HFFc6 (cell line): ENCODE measurements around the gene FAM167B. TPM values are rescaled to one million over a fixed set of nuclear protein-coding genes. Genes with fewer than 3 reads are reported as not detected.
A peak's percentile ranks its signal among the peaks of the same experiment; 100 is the strongest.

Experiments
- DNase-seq: peaks from one replicate; pipeline ENCODE4 v3.0.0-alpha.2; 2018
- H3K27ac Mint-ChIP-seq: 2 replicates; pipeline ENCODE4 v1.8.0; 2020; ENCODE audit warnings: mild to moderate bottlenecking, mixed read lengths
- H3K27me3 Mint-ChIP-seq: 2 replicates; pipeline ENCODE4 v1.8.0; 2021; ENCODE audit warnings: mild to moderate bottlenecking, moderate library complexity, mixed read lengths; ENCODE audit not compliant: insufficient read depth
- H3K36me3 Mint-ChIP-seq: 2 replicates; pipeline ENCODE4 v1.8.0; 2021; ENCODE audit warnings: low read depth, mixed read lengths
- H3K4me1 Mint-ChIP-seq: 2 replicates; pipeline ENCODE4 v1.8.0; 2020; ENCODE audit warnings: low read depth, mixed read lengths
- H3K4me3 Mint-ChIP-seq: 2 replicates; pipeline ENCODE4 v1.8.0; 2020; ENCODE audit warnings: mild to moderate bottlenecking, moderate library complexity, mixed read lengths
- H3K9me3 Mint-ChIP-seq: 2 replicates; pipeline ENCODE4 v1.8.0; 2020; ENCODE audit warnings: mild to moderate bottlenecking, mixed read lengths
- total RNA-seq, 6 experiments: library from RNA; stranded (reverse); fragmentation: NEBNext Ultra II Directional; extraction: Animal tissue kit (Norgen Biotek cat#: 25700); gene quantifications; 2 replicates in 1 of 6; 3 replicates in 5 of 6; pipeline ENCODE4 v1.2.3, GENCODE V29; 2021
- TF ChIP-seq, protein P1 (sequence below): fragments of 200-600 bp; sonication (generic); IDR thresholded peaks from 2 replicates; pipeline ENCODE4 v1.5.0; 2021; ENCODE audit warnings: antibody characterized with exemption, mild to moderate bottlenecking

FAM167B gene
- total RNA-seq, 6 experiments from 2014 or later = 1.1 to 2.1 (median 1.5) TPM

DNA sequence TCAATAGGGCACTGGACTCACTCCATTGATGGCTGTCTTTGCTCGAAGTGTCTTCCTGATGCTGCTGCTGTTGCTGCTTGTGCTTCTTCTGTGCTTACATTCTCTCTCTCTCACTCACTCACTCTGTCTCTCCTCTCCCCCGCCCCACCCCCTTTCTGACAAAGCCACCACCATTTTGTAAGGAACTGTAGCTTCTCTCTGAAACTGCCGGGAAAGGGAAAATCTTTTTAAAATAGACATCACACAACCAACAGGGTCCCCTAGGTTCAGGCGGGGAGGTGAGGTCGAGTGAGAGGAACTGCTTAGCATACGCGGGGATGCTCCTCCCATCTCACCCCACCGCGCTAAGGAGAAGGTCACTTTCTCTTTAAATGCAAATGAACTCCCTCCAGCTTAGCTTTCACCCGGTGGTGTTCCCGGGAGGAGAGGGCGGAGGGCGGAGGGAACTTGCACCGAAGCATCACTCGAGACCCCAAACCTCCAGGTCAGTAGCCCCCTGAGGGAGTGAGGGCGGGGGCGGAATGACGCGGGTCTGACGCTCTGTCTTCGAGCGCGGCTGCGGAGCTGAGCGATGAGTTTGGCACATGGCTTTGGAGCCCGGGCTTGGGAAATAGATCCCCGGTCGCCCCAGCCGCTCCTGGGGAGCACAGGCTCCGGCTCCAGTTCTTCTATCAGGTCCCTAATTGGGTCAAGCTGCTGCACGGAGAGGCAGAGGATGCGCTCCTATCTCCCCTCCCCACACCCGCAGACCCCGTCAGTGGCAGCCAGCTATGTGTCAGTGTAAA, 46.6 kb upstream of the FAM167B start, which contains the start of gene CCDC28B:
Gene CCDC28B, plus strand, starts transcription at position 370 of the 785 bp plus-strand sequence. CDS start 1,341 bp downstream, outside the sequence.
- TF ChIP-seq, protein P1, sequence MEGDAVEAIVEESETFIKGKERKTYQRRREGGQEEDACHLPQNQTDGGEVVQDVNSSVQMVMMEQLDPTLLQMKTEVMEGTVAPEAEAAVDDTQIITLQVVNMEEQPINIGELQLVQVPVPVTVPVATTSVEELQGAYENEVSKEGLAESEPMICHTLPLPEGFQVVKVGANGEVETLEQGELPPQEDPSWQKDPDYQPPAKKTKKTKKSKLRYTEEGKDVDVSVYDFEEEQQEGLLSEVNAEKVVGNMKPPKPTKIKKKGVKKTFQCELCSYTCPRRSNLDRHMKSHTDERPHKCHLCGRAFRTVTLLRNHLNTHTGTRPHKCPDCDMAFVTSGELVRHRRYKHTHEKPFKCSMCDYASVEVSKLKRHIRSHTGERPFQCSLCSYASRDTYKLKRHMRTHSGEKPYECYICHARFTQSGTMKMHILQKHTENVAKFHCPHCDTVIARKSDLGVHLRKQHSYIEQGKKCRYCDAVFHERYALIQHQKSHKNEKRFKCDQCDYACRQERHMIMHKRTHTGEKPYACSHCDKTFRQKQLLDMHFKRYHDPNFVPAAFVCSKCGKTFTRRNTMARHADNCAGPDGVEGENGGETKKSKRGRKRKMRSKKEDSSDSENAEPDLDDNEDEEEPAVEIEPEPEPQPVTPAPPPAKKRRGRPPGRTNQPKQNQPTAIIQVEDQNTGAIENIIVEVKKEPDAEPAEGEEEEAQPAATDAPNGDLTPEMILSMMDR = no peak
- Mint-ChIP-seq H3K27ac (peak within 1 kb of the TSS; percentile 91), H3K4me3 (peak within 1 kb of the TSS; percentile 91), H3K36me3 (peaks cover 16% of the 10 kb centered on the region), H3K9me3 (no peaks in the 10 kb centered on the region), H3K27me3 (peaks cover 9% of the 10 kb centered on the region), H3K4me1 (peaks cover 72% of the 10 kb centered on the region)
- DNase-seq = peak; percentile 74

DNA sequence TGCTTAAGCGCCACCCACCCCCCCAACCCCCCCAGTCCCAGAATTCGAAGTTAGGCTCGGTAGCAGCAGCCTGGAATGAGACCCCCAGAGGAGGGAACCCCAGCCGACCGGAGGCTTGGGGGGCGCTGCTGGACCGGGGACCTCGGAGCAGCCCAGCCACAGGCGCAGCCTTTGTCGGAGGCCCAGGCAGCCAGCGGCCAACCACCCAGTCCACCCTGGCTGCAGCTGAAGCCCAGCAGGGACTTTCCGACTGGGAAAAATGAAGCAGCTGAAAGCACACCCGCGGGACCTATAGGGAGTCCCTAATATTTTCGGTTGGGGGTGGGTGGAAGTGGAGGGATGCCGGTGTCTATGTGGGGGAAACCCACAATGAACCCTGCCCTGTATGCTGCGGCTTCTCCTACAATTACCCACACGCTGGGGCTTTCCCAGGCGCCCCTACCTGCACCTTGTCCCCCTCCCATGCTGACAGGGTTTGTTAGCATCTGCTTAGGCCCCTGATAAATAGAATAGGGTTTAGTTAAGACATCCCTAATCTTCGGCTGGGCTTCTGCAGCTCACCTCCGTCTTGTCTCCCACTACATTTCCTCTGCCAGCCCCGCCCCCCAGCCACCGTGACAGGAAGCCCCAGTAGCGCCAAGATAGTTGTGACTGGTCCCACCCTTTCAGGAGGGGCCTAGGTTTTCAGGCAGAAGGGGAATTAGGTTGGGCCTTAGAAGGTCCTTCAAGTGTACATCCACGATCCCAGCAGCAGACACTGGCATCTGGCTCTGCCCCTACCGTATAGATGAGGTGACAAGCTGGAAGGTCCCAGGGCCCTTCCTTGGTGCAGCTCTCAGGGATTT, 45.8 kb upstream of the FAM167B start:
- TF ChIP-seq, protein P1 = peak; percentile 41; the same call in 1 of the 2 replicates
- H3K9me3 Mint-ChIP-seq = no peaks in the 10 kb centered on the region
- peaks cover 5% of the 10 kb centered on the region for H3K27me3 Mint-ChIP-seq
- peaks cover 70% of the 10 kb centered on the region for H3K4me1 Mint-ChIP-seq
- peak overlapping the region; percentile 91 for H3K27ac Mint-ChIP-seq
- peak; percentile 57 for DNase-seq
- peaks cover 12% of the 10 kb centered on the region for H3K36me3 Mint-ChIP-seq
- peak overlapping the region; percentile 91 for H3K4me3 Mint-ChIP-seq

DNA sequence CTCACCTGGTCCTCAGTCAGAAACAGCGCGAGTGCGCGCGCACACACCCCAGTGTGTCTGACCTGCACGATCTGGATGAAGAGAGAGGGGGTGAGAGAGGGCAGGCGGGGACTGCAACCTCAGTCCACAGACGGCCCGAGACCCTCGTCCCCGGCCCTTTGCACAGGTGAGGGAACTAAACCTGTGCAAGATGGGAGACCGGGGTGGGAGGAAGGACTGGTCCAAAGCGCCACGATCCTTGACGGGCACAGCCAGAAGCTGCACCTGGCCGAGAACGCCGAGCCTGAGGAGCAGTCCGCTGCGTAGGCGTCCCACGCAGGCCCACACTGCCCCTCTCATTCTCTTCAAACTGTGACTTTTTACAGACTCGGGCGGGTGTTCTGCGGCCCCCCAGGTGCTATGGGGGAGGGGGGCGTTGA, 42.1 kb upstream of the FAM167B start:
- Mint-ChIP-seq H3K27me3 (peaks cover 1% of the 10 kb centered on the region), H3K4me1 (peaks cover 44% of the 10 kb centered on the region), H3K9me3 (no peaks in the 10 kb centered on the region), H3K36me3 (peaks cover 7% of the 10 kb centered on the region; the same call in 1 of the 2 replicates), H3K27ac (peak overlapping the region; percentile 86), H3K4me3 (peak overlapping the region; percentile 90)
- DNase-seq = no peak
- TF ChIP-seq, protein P1 = no peak

DNA sequence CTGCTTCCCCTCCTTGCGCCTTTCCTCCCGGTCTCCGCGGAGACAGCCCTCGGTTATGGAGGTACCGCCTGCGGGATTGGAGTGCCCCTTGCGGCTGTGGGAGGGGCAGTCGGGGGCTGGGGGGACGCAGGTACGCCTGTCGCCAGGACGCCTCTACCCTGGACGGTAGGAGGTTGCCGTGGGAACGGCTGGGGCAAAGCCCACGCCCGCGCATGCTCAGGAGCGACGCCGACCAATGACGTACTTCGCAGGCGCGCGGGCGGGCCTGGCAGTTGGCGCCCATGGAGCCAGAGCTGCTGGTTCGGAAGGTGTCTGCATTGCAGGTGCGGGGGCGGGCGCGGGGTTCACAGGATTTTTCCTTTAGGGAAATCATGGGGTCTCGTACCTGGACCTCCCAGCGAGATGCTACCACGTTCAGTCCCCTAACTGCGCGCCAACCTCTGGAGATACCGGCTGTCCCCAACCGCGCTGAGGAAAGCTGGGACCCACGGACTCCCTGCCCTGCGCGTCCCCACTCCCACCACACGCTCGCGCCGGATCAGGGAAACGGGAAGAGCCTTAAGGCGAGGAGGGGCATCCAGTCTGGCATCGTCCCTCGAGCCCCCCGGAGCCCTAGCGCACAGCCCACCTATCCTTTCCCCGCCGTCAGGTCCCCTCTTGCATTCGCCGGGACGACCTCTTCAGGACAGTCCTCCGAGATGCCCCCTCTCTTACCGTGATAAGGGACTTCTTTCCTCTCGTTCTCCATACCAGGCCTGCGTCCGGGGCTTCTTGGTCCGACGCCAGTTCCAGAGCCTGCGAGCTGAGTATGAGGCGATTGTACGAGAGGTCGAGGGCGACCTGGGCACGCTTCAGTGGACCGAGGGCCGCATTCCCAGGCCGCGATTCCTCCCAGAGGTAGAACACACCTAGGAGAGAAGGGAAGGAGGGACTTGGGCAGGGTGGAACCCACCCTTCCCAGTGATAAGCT, 41.3 kb upstream of the FAM167B start, which contains the start of gene IQCC:
Gene IQCC, plus strand, starts transcription at position 271 of the 970 bp plus-strand sequence. Its CDS starts 11 bp downstream, at position 282.
- Mint-ChIP-seq H3K4me3 (peak within 1 kb of the TSS; percentile 90), H3K27ac (peak within 1 kb of the TSS; percentile 86), H3K36me3 (peaks cover 7% of the 10 kb centered on the region; the same call in 1 of the 2 replicates), H3K4me1 (peaks cover 39% of the 10 kb centered on the region), H3K9me3 (no peaks in the 10 kb centered on the region), H3K27me3 (peaks cover 1% of the 10 kb centered on the region)
- TF ChIP-seq, protein P1 = peak; percentile 22; the same call in 1 of the 2 replicates
- DNase-seq = peak; percentile 67
